ENCODE measurements around the gene AOPEP.

- TF ChIP-seq, protein P1, sequence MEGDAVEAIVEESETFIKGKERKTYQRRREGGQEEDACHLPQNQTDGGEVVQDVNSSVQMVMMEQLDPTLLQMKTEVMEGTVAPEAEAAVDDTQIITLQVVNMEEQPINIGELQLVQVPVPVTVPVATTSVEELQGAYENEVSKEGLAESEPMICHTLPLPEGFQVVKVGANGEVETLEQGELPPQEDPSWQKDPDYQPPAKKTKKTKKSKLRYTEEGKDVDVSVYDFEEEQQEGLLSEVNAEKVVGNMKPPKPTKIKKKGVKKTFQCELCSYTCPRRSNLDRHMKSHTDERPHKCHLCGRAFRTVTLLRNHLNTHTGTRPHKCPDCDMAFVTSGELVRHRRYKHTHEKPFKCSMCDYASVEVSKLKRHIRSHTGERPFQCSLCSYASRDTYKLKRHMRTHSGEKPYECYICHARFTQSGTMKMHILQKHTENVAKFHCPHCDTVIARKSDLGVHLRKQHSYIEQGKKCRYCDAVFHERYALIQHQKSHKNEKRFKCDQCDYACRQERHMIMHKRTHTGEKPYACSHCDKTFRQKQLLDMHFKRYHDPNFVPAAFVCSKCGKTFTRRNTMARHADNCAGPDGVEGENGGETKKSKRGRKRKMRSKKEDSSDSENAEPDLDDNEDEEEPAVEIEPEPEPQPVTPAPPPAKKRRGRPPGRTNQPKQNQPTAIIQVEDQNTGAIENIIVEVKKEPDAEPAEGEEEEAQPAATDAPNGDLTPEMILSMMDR (IDR thresholded peaks at IDR 0.05 in 4 of 5, conservative IDR thresholded peaks at IDR 0.05 in 1 of 5) = no peak
- no peak for TF ChIP-seq POLR2A (IDR thresholded peaks at IDR 0.05)
Measured at GRCh38 chr9:94983552-94983951, 257.1 kb downstream of the AOPEP start.
